HG03135 (cell line): ENCODE data around the gene ZNF497.
"Not testable (repeated sequence)": the region's sequence is repeated elsewhere in the genome, so short reads cannot be mapped to it uniquely, and the experiment has no call there.

Experiments used
- ATAC-seq: cut with Tn5 transposase; IDR thresholded peaks from one replicate; pipeline ENCODE4 v1.9.1; 2021; ENCODE audit warnings: mild to moderate bottlenecking, moderate library complexity; ENCODE audit not compliant: unreplicated experiment

Gene ZNF497

GRCh38 chr19:58362272-58362994 lies at the start of gene ZNF497:
Gene ZNF497, minus strand, starts transcription at chr19:58362751. Its CDS starts 5,116 bp downstream, at chr19:58357635.
- ATAC-seq, result peak; percentile 80

GRCh38 chr19:58409010-58409790 lies 46.6 kb upstream of the ZNF497 start:
- peak; percentile 7 for ATAC-seq

GRCh38 chr19:58408152-58409009 lies 45.8 kb upstream of the ZNF497 start, which contains the start of gene ZNF584:
Gene ZNF584, plus strand, starts transcription at chr19:58408649. Its CDS starts 499 bp downstream, at chr19:58409148.
- ATAC-seq, result peak; percentile 95

GRCh38 chr19:58407658-58408151 lies 45.2 kb upstream of the ZNF497 start:
- peak; percentile 2 for ATAC-seq

DNA sequence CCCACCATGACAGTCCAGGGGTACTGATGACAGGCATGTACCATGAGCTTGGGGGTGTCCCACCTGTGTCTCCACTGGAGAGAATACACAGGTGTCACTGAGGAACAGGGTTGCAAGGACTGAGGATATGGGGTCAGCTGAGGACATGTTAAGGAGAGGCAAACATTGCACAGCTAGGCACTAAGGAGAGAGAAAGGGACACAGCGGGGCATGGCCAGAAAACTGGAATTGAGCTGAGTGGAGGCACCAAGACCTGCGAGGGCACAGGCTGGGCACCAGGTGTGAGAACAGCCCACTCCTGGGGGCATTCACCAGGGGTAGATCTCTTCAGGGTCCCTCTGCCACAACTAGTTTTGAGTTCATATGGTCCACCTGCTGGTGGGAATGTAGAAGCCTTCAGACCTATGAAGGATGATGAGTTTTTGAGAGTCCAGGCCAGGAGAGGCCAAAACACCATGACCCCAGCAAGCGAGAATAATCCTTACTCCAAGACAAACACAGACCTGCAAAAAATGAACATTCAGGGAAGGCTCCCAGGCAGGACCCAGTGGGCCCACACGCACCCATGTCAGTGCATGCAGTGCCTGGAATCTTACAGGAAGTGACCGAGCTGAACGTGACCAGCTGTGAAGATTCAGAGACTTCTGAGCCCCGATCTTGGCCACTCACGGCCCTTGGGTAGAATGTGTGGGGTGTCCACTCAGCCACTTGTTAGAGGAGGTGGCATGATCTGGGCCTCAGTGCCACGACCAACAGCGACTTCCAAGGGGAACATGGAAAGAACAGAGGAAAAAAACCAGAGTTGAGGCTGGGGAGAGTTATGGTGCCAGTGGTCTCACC lies 44.5 kb upstream of the ZNF497 start:
- no peak for ATAC-seq

GRCh38 chr19:58403920-58404478 lies 41.4 kb upstream of the ZNF497 start:
- ATAC-seq, result not testable (repeated sequence)

DNA sequence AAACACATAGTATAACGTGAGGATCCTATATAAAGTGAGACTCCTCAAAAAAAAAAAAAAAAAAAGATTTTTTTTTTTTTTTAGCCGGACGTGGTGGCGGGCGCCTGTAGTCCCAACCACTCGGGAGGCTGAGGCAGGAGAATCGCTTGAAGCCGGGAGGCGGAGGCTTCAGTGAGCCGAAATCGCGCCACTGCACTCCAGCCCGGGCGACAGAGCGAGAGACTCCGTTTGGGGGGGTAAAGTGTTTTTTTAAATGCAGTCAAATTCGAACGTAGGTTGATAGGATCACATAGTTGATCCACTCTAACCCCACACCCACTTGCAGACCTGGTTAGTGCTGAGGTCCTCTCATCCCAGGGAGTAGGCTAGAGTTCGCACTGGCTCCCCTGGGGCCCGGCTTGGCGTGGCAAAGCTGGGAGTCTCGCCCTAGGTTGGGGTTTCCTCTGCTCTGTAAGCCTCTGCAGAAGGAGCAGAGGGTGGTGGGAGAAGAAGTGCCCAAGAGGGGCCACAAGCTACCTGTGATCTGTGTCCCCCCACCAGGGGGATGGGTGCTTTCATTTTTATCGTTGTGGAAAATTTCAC lies 39.4 kb upstream of the ZNF497 start:
- ATAC-seq, result no peak

DNA sequence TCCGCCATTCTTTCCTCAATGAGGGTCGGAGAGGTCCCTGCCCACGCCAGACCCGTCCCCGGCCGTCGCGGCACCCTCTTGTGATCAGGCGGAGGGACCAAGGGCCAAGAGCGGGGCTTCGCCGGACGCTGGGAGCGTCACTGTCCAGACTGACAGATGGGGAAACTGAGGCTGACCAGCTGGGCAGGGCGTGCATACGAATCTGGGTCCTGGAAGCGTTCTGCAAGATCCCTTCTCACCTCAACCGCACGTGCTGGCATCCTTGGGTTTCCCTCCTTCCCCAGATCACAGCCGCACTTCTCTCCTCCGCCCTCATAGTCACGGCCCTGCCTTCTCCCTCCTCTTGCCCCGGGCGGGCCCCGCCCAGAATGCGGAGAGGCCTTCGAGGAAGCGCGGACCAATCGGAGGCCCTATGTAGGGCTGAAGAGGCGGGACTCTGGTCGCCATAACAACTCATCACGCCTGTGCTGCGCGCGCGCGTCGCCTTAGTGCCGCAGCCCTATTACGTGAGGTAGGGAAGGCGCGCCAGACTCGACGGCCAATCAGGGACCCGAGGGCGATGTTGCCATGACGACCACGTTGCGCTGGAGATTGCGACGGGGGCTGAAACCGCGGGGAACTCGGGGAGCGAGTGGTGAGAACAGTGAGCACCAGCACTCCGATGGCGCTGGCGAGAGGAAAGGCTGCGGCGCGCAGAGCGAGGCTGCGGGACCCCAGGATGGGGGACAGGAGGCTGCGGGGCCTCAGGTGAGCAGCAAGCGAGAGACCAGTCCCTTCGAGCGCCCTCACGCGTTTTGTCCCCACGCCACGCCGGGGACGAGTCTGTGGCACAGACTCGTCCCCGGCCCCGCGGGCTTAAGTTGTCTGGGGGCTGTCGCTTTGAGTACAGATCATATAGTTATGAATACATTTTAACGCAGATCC lies 38.6 kb upstream of the ZNF497 start:
- peak; percentile 97 for ATAC-seq

DNA sequence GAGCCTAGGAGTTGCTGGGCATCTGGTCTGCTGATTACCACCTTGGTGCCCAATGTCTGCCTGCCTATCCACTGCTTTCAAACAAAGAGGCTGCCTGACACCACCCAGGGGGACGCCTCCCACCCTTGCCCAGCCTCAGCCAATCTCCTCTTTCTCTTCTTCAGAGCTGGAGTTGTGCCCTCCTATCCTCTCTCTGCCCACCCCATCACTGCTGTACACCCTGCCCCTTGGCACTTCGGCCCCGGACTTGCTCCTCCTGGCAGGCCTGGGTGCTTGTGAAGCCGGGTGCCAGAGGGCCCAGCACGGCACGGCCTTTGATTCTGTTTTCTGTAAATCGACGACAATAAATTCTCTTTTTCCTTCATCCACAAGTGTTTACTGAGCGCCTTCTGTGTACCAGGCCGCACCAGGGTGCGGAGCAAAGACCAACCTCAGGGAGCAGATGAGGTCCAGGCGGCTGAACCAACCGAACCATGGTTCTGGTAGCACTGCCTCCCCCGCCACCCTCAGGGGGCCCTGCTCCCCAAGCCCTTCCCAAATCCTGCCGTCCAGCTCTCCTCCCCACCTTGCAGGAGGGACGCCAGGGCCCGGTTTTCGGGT lies 37.9 kb upstream of the ZNF497 start:
- ATAC-seq, result no peak

DNA sequence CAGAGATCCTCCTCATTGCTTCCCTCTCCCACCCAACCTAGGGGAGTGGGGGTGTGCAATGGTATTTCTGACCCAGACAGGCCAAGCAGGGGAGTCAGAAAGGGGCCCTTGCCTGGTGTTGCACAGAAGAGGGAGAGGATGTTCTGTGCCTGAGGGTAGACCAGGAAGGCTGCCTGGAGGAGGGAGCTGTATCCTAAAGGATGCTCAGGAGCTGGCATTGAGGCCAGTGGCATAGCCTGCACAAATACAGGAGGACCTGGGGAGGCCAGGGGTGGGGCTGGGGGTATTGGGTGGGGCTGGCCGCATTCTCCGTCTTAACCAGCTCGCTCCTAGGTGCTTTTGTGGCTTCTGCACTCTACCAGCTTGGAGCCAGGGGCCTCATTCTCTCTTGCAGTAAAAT lies 37.4 kb upstream of the ZNF497 start:
- ATAC-seq, result no peak

DNA sequence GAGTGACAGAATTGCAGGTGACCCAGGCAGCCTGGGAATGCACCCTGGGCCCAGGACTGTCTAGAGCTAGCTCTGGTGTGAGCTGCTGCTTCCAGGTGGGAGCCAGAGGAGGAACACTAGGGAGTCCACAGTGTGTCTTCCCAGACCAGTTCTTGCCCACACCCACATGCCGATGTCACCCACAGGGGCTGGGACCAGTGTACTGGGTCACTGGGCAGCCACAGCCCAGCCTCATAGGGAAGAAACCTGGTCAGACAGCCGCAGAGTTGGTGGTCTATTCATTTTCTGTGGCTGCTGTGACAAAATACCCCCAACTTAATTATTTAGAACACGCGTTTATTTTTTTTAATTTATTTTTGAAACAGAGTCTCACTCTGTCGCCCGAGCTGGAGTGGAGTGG lies 36.0 kb upstream of the ZNF497 start:
- ATAC-seq, result no peak

DNA sequence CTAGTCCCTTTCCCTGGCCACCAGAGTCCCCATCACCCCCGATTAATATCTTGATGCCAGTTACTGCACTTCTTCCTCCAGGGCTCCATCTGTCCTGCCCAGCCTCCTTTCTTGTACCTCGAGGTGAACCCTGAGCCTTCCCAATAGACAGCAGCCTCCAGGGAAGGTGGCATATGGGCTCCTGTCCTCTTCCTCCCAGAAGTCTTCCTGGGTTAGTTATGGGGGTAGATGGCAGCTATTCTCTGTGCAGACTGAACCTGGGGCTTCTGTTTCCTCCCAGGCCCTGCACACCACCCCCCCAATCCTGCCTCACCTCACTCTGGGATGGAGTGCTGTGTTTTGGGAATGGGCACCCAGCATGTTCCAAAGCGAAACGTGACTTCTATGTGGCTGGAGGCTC lies 35.5 kb upstream of the ZNF497 start:
- no peak for ATAC-seq

DNA sequence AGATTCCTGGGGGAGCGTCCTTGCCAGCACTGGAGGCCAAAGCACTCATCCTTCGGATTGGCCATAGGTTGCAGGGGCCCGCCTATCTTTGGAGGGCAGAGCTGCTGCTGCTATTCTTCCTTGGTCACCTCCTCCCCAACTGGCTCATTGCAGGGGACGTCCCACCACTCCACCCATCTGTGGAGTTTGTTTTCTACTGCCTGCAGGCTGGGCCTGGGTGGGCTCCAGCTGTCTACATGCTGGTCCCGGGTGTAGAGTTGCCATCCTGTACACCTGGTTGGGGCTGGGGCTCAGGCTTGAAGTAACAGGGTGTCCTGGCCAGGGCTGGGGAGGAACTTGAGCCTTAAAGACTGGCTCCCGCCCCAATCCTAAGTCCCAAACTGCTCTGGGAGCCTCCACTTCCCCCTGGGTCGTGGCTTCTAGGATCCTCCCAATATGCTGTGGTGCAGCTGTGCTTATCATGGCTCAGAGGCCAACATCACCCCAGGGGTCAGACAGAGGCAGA lies 35.0 kb upstream of the ZNF497 start:
- ATAC-seq, result no peak

DNA sequence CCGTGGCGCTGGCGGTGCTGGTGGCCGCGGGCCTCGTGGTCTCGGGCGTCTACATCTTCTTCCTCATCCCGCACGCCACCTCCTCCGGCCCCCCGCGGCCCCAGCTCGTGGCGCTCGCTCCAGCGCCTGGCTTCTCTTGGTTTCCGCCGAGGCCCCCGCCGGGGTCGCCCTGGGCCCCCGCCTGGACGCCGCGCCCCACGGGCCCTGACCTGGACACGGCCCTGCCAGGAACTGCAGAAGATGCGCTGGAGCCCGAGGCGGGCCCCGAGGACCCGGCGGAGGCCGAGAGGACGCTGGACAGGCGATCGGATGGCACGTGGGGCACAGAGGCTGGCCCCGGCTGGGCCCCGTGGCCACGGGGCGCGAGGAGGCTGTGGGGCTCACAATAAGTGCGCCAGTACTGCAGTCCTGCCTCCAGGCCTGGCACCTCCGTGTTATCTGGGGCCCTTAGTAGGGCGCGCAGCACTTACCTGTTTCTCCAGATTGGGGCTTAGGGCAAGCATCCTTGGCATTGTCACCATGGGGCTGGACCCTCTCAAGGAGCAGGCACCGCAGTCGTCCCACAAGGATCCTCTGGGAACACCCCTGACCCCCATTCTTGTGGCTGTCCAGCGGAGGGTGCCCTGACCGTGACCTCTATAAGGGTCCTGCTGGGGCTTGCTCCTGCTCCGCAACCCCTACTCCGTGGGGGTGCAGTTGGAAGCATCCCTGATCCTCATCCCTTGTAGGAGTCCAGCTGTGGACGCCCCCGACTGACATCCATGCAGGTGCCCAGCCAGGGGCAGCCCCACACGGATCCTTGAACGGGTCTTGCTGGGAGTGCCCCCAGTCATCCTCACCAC lies 34.4 kb upstream of the ZNF497 start:
- no peak for ATAC-seq

GRCh38 chr19:58395979-58396627 lies 33.6 kb upstream of the ZNF497 start:
- ATAC-seq, result no peak

- ATAC-seq, result no peak
These were observed 32.8 kb upstream of the ZNF497 start, which contains the start of gene RNF225 for GRCh38 chr19:58395220-58395978. Gene RNF225, plus strand, starts transcription at chr19:58395656. Its CDS starts 434 bp downstream, at chr19:58396090.
